ENCODE data around the gene CREB3L2.

GRCh38 chr7:137933270-137934017 lies 68.4 kb downstream of the CREB3L2 start:
- TF ChIP-seq CREB1 (CRISPR knock-in tag; IDR thresholded peaks at IDR 0.05) = no peak
- TF ChIP-seq USF2 (CRISPR knock-in tag; IDR thresholded peaks at IDR 0.05) = no peak
- no peak for TF ChIP-seq CTCF (IDR thresholded peaks at IDR 0.05)
- no peak for TF ChIP-seq PRDM15 (CRISPR knock-in tag; IDR thresholded peaks at IDR 0.05)
- no peak for TF ChIP-seq MAX (CRISPR knock-in tag; IDR thresholded peaks at IDR 0.05)
- no peak for TF ChIP-seq USF1 (CRISPR knock-in tag; IDR thresholded peaks at IDR 0.05)
- TF ChIP-seq HMGXB4 (CRISPR knock-in tag; IDR thresholded peaks at IDR 0.05) = no peak
- no peak for TF ChIP-seq NR1H2 (CRISPR knock-in tag; IDR thresholded peaks at IDR 0.05)
- TF ChIP-seq ERG (CRISPR knock-in tag; IDR thresholded peaks at IDR 0.05) = no peak
- TF ChIP-seq SP1 (CRISPR knock-in tag; conservative IDR thresholded peaks at IDR 0.05) = no peak
- TF ChIP-seq ZBTB43 (CRISPR knock-in tag; IDR thresholded peaks at IDR 0.05) = no peak
- no peak for TF ChIP-seq ZBTB21 (CRISPR knock-in tag; IDR thresholded peaks at IDR 0.05; ENCODE audit: borderline replicate concordance)
